Body of pancreas (tissue), 4 donors: Measurements from ENCODE around the gene CEP112.

Experiments used
- POLR2A ChIP-seq, 3 donors: fragments of 450-650 bp; IDR thresholded peaks; one replicate each; pipeline ENCODE4 v1.6.1; 2016; ENCODE audit warnings: antibody characterized with exemption in 3 of 3, mild to moderate bottlenecking in 2 of 3
- TF ChIP-seq, protein P1 (sequence below), 7 experiments: fragments of 450-650 bp in 4 of 7; fragments of 200-600 bp in 3 of 7; sonication (generic) in 3 of 7; IDR thresholded peaks; one replicate each; pipeline ENCODE4 v1.5.1; 2016 to 2019; ENCODE audit warnings: antibody characterized with exemption in 7 of 7

DNA sequence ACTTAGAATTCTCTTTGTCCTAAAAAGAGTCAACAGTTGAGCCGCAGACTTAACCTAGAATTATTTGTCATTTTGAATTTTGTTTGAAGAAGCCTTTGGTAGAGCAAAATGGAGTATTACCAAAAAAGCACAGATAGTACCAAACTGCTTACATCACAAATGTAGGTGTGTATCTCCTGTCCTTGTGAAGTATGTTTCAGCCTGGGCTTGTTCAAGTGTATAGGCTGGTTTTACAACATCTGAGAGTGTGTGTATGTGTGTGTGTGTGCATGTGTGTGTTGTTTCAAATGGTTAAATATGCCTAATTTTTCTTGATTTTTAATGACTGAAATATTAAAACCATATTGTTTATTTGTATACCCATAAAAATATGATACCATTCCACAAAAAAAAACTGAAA is 441.8 kb downstream of the CEP112 start:
- no peak for TF ChIP-seq POLR2A (IDR thresholded peaks at IDR 0.05)
- TF ChIP-seq, protein P1, sequence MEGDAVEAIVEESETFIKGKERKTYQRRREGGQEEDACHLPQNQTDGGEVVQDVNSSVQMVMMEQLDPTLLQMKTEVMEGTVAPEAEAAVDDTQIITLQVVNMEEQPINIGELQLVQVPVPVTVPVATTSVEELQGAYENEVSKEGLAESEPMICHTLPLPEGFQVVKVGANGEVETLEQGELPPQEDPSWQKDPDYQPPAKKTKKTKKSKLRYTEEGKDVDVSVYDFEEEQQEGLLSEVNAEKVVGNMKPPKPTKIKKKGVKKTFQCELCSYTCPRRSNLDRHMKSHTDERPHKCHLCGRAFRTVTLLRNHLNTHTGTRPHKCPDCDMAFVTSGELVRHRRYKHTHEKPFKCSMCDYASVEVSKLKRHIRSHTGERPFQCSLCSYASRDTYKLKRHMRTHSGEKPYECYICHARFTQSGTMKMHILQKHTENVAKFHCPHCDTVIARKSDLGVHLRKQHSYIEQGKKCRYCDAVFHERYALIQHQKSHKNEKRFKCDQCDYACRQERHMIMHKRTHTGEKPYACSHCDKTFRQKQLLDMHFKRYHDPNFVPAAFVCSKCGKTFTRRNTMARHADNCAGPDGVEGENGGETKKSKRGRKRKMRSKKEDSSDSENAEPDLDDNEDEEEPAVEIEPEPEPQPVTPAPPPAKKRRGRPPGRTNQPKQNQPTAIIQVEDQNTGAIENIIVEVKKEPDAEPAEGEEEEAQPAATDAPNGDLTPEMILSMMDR (IDR thresholded peaks at IDR 0.05): no peak
